OCI-LY7 (cell line): ENCODE data around the gene XPNPEP2. TPM values are rescaled to one million over a fixed set of nuclear protein-coding genes. Genes with fewer than 3 reads are reported as not detected.

ENCODE experiments used
- BruUV-seq: library from RNA; stranded (reverse); fragments of 400-500 nt; replicated peaks from 2 replicates; lab custom pipeline; 2021; lab: Mats Ljungman, UMichigan
- CTCF ChIA-PET: fragments of 300-600 bp; sonication (Branson Sonifier 250); formaldehyde crosslinking; loops from one replicate; lab custom pipeline; 2022; ENCODE audit warnings: antibody characterized with exemption; ENCODE audit not compliant: unreplicated experiment; lab: Charles Lee
- POLR2A ChIA-PET: fragments of 300-600 bp; sonication (Branson Sonifier 250); formaldehyde crosslinking; loops from one replicate; lab custom pipeline; 2022; ENCODE audit warnings: antibody characterized with exemption; lab: Charles Lee
- DNase-seq: peaks from one replicate; pipeline ENCODE4 v3.0.0-alpha.2; 2015; ENCODE audit warnings: low spot score
- H2AFZ ChIP-seq: fragments of 200-600 bp; sonication (generic), shearing (Covaris generic); 2 replicates; pipeline ENCODE4 v1.6.1; 2014; ENCODE audit warnings: mild to moderate bottlenecking, antibody characterized with exemption, low read length, moderate library complexity
- H3K27ac ChIP-seq: fragments of 200-600 bp; sonication (generic); 2 replicates; pipeline ENCODE4 v1.5.1; 2014; ENCODE audit warnings: mixed run types, low read depth, mild to moderate bottlenecking, moderate library complexity, low read length, inconsistent platforms; ENCODE audit not compliant: poor library complexity, severe bottlenecking
- H3K36me3 ChIP-seq: fragments of 200-600 bp; sonication (generic); 2 replicates; pipeline ENCODE4 v1.6.1; 2014; ENCODE audit warnings: mild to moderate bottlenecking, antibody characterized with exemption, low read length, moderate library complexity, mixed read lengths; ENCODE audit not compliant: insufficient read depth
- H3K4me1 ChIP-seq: fragments of 200-600 bp; sonication (generic); 2 replicates; pipeline ENCODE4 v1.5.1; 2014; ENCODE audit warnings: mild to moderate bottlenecking, low read length; ENCODE audit not compliant: insufficient read depth, poor library complexity, severe bottlenecking
- H3K4me2 ChIP-seq: fragments of 200-600 bp; sonication (generic); 2 replicates; pipeline ENCODE4 v1.6.1; 2014; ENCODE audit warnings: mild to moderate bottlenecking, low read length
- H3K4me3 ChIP-seq: fragments of 200-600 bp; sonication (generic); 2 replicates; pipeline ENCODE4 v1.5.1; 2014; ENCODE audit warnings: mild to moderate bottlenecking, low read depth, low read length; ENCODE audit not compliant: poor library complexity, severe bottlenecking
- H3K79me2 ChIP-seq: fragments of 200-600 bp; sonication (generic); 2 replicates; pipeline ENCODE4 v1.6.1; 2016; ENCODE audit warnings: low read depth, mild to moderate bottlenecking, low read length, moderate library complexity, mixed read lengths; ENCODE audit not compliant: insufficient read depth
- H3K9me2 ChIP-seq: fragments of 200-600 bp; sonication (generic); 2 replicates; pipeline ENCODE4 v1.6.1; 2016; ENCODE audit warnings: mild to moderate bottlenecking, low read length, mixed read lengths; ENCODE audit not compliant: insufficient read depth
- H3K9me3 ChIP-seq: fragments of 200-600 bp; sonication (generic); 2 replicates; pipeline ENCODE4 v1.6.1; 2014; ENCODE audit warnings: mild to moderate bottlenecking, mixed run types, low read length, mixed read lengths
- H4K20me1 ChIP-seq: fragments of 200-600 bp; sonication (generic); 2 replicates; pipeline ENCODE4 v1.6.1; 2014; ENCODE audit warnings: mild to moderate bottlenecking, antibody characterized with exemption, low read length, moderate library complexity, mixed read lengths; ENCODE audit not compliant: insufficient read depth
- CTCF ChIP-seq: fragments of 200-600 bp; sonication (generic); conservative IDR thresholded peaks from 2 replicates; pipeline ENCODE4 v1.5.1; 2014; ENCODE audit warnings: mild to moderate bottlenecking, antibody characterized with exemption, low read length, moderate library complexity, mixed read lengths
- EZH2phosphoT487 ChIP-seq: fragments of 200-600 bp; sonication (generic); IDR thresholded peaks from 2 replicates; pipeline ENCODE4 v1.6.1; 2018; ENCODE audit warnings: low read depth, borderline replicate concordance, mild to moderate bottlenecking, mixed run types, antibody characterized with exemption, low read length, moderate library complexity, mixed read lengths
- intact Hi-C: fragments of 100-400 bp; cut with micrococcal nuclease; formaldehyde crosslinking; loops from one replicate; pipeline ENCODE4 v1.10.0; 2022; ENCODE audit not compliant: unreplicated experiment
- total RNA-seq, 2 experiments: library from RNA; depleted of rRNA in 1 of 2; stranded (reverse); fragments of >200 nt in 1 of 2; shearing (Covaris generic) in 1 of 2; gene quantifications; 2 replicates each; pipeline ENCODE4 v1.2.3, GENCODE V29; 2014 to 2022

XPNPEP2 gene
- total RNA-seq, 2 experiments from 2014 or later: not detected

GRCh38 chrX:129721414-129721813, 17.4 kb upstream of the XPNPEP2 start:
- no peaks in the 10 kb centered on the region for H3K9me2 ChIP-seq
- no TSS peak for BruUV-seq
- H3K4me1 ChIP-seq: no peaks in the 10 kb centered on the region
- H2AFZ ChIP-seq: no peak overlapping the region
- TF ChIP-seq EZH2phosphoT487: no peak
- TF ChIP-seq CTCF: no peak
- intact Hi-C loops: no loop called here
- POLR2A ChIA-PET: no interaction called here
- H3K9me3 ChIP-seq: no peaks in the 10 kb centered on the region
- no peaks in the 10 kb centered on the region for H3K79me2 ChIP-seq
- no peak overlapping the region for H3K27ac ChIP-seq
- H3K4me3 ChIP-seq: no peak overlapping the region
- no peaks in the 10 kb centered on the region for H3K36me3 ChIP-seq
- no peak for DNase-seq
- CTCF ChIA-PET: no interaction called here
- H4K20me1 ChIP-seq: no peaks in the 10 kb centered on the region
- no peak overlapping the region for H3K4me2 ChIP-seq

GRCh38 chrX:129721870-129722269, 16.9 kb upstream of the XPNPEP2 start:
- H3K79me2 ChIP-seq: no peaks in the 10 kb centered on the region
- no peak overlapping the region for H3K4me2 ChIP-seq
- no peak for TF ChIP-seq EZH2phosphoT487
- TF ChIP-seq CTCF: no peak
- H3K9me3 ChIP-seq: no peaks in the 10 kb centered on the region
- no peaks in the 10 kb centered on the region for H4K20me1 ChIP-seq
- no peaks in the 10 kb centered on the region for H3K4me1 ChIP-seq
- H3K9me2 ChIP-seq: no peaks in the 10 kb centered on the region
- no peak overlapping the region for H2AFZ ChIP-seq
- ChIA-PET POLR2A (no interaction called here), CTCF (no interaction called here)
- intact Hi-C loops: no loop called here
- DNase-seq: no peak
- no TSS peak for BruUV-seq
- H3K27ac ChIP-seq: no peak overlapping the region
- no peak overlapping the region for H3K4me3 ChIP-seq
- no peaks in the 10 kb centered on the region for H3K36me3 ChIP-seq

- CTCF ChIA-PET: no interaction called here
- POLR2A ChIA-PET: no interaction called here
- Histone ChIP-seq H3K4me2 (no peak overlapping the region), H3K27ac (no peak overlapping the region), H3K9me2 (no peaks in the 10 kb centered on the region), H3K79me2 (no peaks in the 10 kb centered on the region), H3K9me3 (no peaks in the 10 kb centered on the region), H3K36me3 (no peaks in the 10 kb centered on the region), H3K4me3 (no peak overlapping the region), H2AFZ (no peak overlapping the region), H4K20me1 (no peaks in the 10 kb centered on the region), H3K4me1 (no peaks in the 10 kb centered on the region)
- TF ChIP-seq EZH2phosphoT487: no peak
- no peak for TF ChIP-seq CTCF
- no peak for DNase-seq
- no TSS peak for BruUV-seq
- intact Hi-C loops: no loop called here
Observed at GRCh38 chrX:129723511-129723910, 15.3 kb upstream of the XPNPEP2 start.
